ENCODE data around the gene GET4.

DNA sequence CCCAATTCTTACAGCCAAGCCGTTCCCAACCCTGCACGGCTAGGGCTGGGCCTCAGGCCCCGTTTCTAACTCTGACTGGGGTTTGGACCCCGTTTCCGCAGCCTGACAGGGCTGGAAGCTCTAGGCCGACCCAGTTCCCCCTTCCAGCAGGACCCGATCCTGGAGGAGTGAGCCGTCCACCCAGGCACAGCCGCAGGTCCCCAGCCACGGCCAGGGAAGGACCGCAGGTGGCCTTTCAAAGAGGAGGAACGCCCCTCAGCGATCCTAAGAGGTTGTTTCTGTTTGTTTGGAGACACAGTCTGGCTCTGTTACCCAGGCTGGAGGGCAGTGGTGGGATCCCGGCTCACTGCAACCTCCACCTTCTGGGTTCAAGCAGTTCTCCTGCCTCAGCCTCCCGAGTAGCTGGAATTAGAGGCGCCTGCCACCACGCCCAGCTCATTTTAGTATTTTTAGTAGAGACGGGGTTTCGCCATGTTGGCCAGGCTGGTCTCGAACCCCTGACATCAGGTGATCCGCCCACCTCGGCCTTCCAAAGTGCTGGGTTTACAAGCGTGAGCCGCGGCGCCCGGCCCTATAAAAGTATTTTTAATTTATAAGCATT is 778 bp upstream of the GET4 start:
- TF ChIP-seq POLR2A (IDR thresholded peaks at IDR 0.05; ENCODE audit: low read length) (no peak), GATA1 (IDR thresholded peaks at IDR 0.05; ENCODE audit: low read depth, low read length) (no peak)

Measured in erythroblast (primary cell).